H1 (cell line): Measurements from ENCODE around the gene CLEC16A. TPM values are rescaled to one million over a fixed set of nuclear protein-coding genes. Genes with fewer than 3 reads are reported as not detected.
"Not testable (repeated sequence)": the region's sequence is repeated elsewhere in the genome, so short reads cannot be mapped to it uniquely, and the experiment has no call there.

Experiments
- CTCF ChIA-PET: fragments of 300-600 bp; sonication (Branson Sonifier 250); formaldehyde crosslinking; loops from one replicate; lab custom pipeline; 2021; ENCODE audit not compliant: partially characterized antibody; lab: Charles Lee
- POLR2A ChIA-PET: fragments of 300-600 bp; sonication (Branson Sonifier 250); formaldehyde crosslinking; loops from one replicate; lab custom pipeline; 2021; ENCODE audit warnings: inconsistent platforms; ENCODE audit not compliant: partially characterized antibody; lab: Charles Lee
- DNase-seq, 2 experiments: peaks; one replicate each; pipeline versions ENCODE4 v3.0.0 to v3.0.0-alpha.2; 2010 to 2022; ENCODE audit warnings: low spot score in 2 of 2, low read depth in 1 of 2, mixed read lengths in 1 of 2
- FAIRE-seq: peaks from 2 replicates; lab custom pipeline; 2011; peaks lifted over from hg19 to GRCh38; lab: Jason Lieb, UNC
- H2AFZ ChIP-seq: 2 replicates; pipeline ENCODE4 v1.8.1; 2012; ENCODE audit warnings: low read length, inconsistent platforms
- H2AK5ac ChIP-seq: 2 replicates; pipeline ENCODE4 v1.6.1; 2013; ENCODE audit warnings: low read depth, low read length
- H2BK120ac ChIP-seq: replicated peaks from 2 replicates; pipeline ENCODE3; 2013; ENCODE audit warnings: low read depth, low read length, inconsistent platforms
- H2BK12ac ChIP-seq: 2 replicates; pipeline ENCODE4 v1.6.1; 2013; ENCODE audit warnings: low read depth, low read length
- H2BK15ac ChIP-seq: 2 replicates; pipeline ENCODE4 v1.6.1; 2013; ENCODE audit warnings: low read length
- H2BK20ac ChIP-seq: 2 replicates; pipeline ENCODE4 v1.6.1; 2013; ENCODE audit warnings: low read length
- H2BK5ac ChIP-seq: 2 replicates; pipeline ENCODE4 v1.6.1; 2013; ENCODE audit warnings: low read depth, low read length
- H3K14ac ChIP-seq: 2 replicates; pipeline ENCODE4 v1.6.1; 2013; ENCODE audit warnings: inconsistent platforms; ENCODE audit not compliant: insufficient read length
- H3K18ac ChIP-seq: 2 replicates; pipeline ENCODE4 v1.6.1; 2013; ENCODE audit warnings: low read length; ENCODE audit errors: extremely low read depth
- H3K23ac ChIP-seq: 2 replicates; pipeline ENCODE4 v1.6.1; 2013; ENCODE audit warnings: inconsistent platforms; ENCODE audit not compliant: insufficient read length
- H3K23me2 ChIP-seq: 2 replicates; pipeline ENCODE4 v1.6.1; 2013; ENCODE audit warnings: low read depth, low read length
- H3K27ac ChIP-seq: 2 replicates; pipeline ENCODE4 v1.6.1; 2011; ENCODE audit warnings: low read depth, low read length, inconsistent platforms
- H3K27me3 ChIP-seq, 4 experiments: replicated peaks in 1 of 4; 1 replicate in 1 of 4; 2 replicates in 3 of 4; pipeline versions ENCODE4 v1.6.1 to v1.8.1; 2011 to 2013; ENCODE audit warnings: low read length in 3 of 4, mild to moderate bottlenecking in 3 of 4, inconsistent platforms in 2 of 4, mixed read lengths in 2 of 4, moderate library complexity in 1 of 4; ENCODE audit not compliant: control insufficient read depth in 3 of 4, insufficient read depth in 3 of 4; ENCODE audit errors: extremely low read depth in 1 of 4
- H3K36me3 ChIP-seq, 4 experiments: 2 replicates each; pipeline versions ENCODE4 v1.6.1 to v1.8.1; 2011 to 2013; ENCODE audit warnings: mild to moderate bottlenecking in 4 of 4, low read length in 3 of 4, moderate library complexity in 2 of 4, control low read depth in 1 of 4, inconsistent platforms in 1 of 4; ENCODE audit not compliant: insufficient read depth in 4 of 4, control insufficient read depth in 2 of 4
- H3K4ac ChIP-seq: replicated peaks from 2 replicates; pipeline ENCODE3; 2013; ENCODE audit warnings: low read length, low read depth, mixed read lengths, inconsistent platforms; ENCODE audit not compliant: insufficient read length
- H3K4me1 ChIP-seq, 4 experiments: replicated peaks in 1 of 4; 1 replicate in 1 of 4; 2 replicates in 3 of 4; pipeline versions ENCODE4 v1.6.1 to v1.8.1; 2011 to 2013; ENCODE audit warnings: low read length in 3 of 4, inconsistent platforms in 2 of 4, mixed read lengths in 1 of 4; ENCODE audit not compliant: insufficient read depth in 4 of 4, control insufficient read depth in 3 of 4
- H3K4me2 ChIP-seq, 2 experiments: 2 replicates each; pipeline versions ENCODE4 v1.6.1 to v1.8.1; 2011 to 2013; ENCODE audit warnings: low read depth in 2 of 2, low read length in 2 of 2, control low read depth in 1 of 2, inconsistent platforms in 1 of 2, mild to moderate bottlenecking in 1 of 2; ENCODE audit not compliant: insufficient read depth in 1 of 2
- H3K4me3 ChIP-seq, 4 experiments: fragments of 200-600, 300-600 bp in 1 of 4; sonication (generic), shearing (Covaris generic), sonication (Bioruptor Twin) in 1 of 4; 2 replicates each; pipeline versions ENCODE4 v1.5.1 to v1.8.1; 2011 to 2016; ENCODE audit warnings: low read length in 4 of 4, low read depth in 3 of 4, control low read depth in 2 of 4, inconsistent platforms in 2 of 4, mild to moderate bottlenecking in 2 of 4, mixed read lengths in 1 of 4, moderate library complexity in 1 of 4; ENCODE audit not compliant: insufficient read depth in 2 of 4; ENCODE audit errors: extremely low read depth in 1 of 4
- H3K56ac ChIP-seq: replicated peaks from 2 replicates; pipeline ENCODE3; 2013; ENCODE audit warnings: low read depth, mild to moderate bottlenecking, mixed read lengths, low read length, inconsistent platforms; ENCODE audit not compliant: insufficient read length
- H3K79me1 ChIP-seq: 2 replicates; pipeline ENCODE4 v1.6.1; 2013; ENCODE audit warnings: low read depth, low read length, control low read depth
- H3K79me2 ChIP-seq, 2 experiments: 2 replicates each; pipeline versions ENCODE4 v1.6.1 to v1.8.1; 2012 to 2013; ENCODE audit warnings: low read length in 2 of 2, mild to moderate bottlenecking in 2 of 2, inconsistent platforms in 1 of 2; ENCODE audit not compliant: insufficient read depth in 2 of 2, control insufficient read depth in 1 of 2
- H3K9ac ChIP-seq, 4 experiments: replicated peaks in 1 of 4; 1 replicate in 1 of 4; 2 replicates in 3 of 4; pipeline versions ENCODE4 v1.6.1 to v1.8.1; 2011 to 2013; ENCODE audit warnings: low read depth in 3 of 4, low read length in 3 of 4, control low read depth in 2 of 4, mild to moderate bottlenecking in 2 of 4, moderate library complexity in 2 of 4, inconsistent platforms in 1 of 4; ENCODE audit errors: extremely low read depth in 1 of 4
- H3K9me3 ChIP-seq, 2 experiments: 2 replicates each; pipeline versions ENCODE4 v1.6.1 to v1.8.1; 2012 to 2013; ENCODE audit warnings: mild to moderate bottlenecking in 2 of 2, moderate library complexity in 2 of 2, control low read depth in 1 of 2, inconsistent platforms in 1 of 2, low read depth in 1 of 2, low read length in 1 of 2, mixed read lengths in 1 of 2; ENCODE audit not compliant: insufficient read depth in 2 of 2
- H4K20me1 ChIP-seq, 2 experiments: replicated peaks in 1 of 2; 2 replicates each; pipeline versions ENCODE3 to v1.8.1; 2011 to 2013; ENCODE audit warnings: inconsistent platforms in 2 of 2, low read length in 2 of 2, mild to moderate bottlenecking in 1 of 2; ENCODE audit not compliant: insufficient read depth in 2 of 2, control insufficient read depth in 1 of 2
- H4K5ac ChIP-seq: 2 replicates; pipeline ENCODE4 v1.6.1; 2013; ENCODE audit warnings: low read length, low read depth, mixed read lengths, inconsistent platforms; ENCODE audit not compliant: insufficient read length
- H4K8ac ChIP-seq: 2 replicates; pipeline ENCODE4 v1.8.0; 2013; ENCODE audit warnings: mild to moderate bottlenecking, moderate library complexity, low read length, inconsistent platforms; ENCODE audit not compliant: insufficient read depth; ENCODE audit errors: extremely low read depth
- H4K91ac ChIP-seq: replicated peaks from 2 replicates; pipeline ENCODE3; 2013; ENCODE audit warnings: low read length, mixed read lengths, inconsistent platforms; ENCODE audit not compliant: insufficient read length
- GTF2F1 ChIP-seq: IDR thresholded peaks from 2 replicates; pipeline ENCODE4 v1.6.1; 2012; ENCODE audit warnings: low read depth, low read length, improper control_type of control experiment, borderline replicate concordance
- JUND ChIP-seq: IDR thresholded peaks from 2 replicates; pipeline ENCODE4 v1.6.1; 2011; ENCODE audit warnings: mild to moderate bottlenecking, improper control_type of control experiment, low read length
- WGBS, 2 experiments: shearing (Covaris generic) in 1 of 2; methylation state at CpG; one replicate each; pipeline versions ENCODE4 v1.1.6 to v1.1.7; 2013 to 2015; ENCODE audit warnings: low lambda C conversion rate in 2 of 2, mixed read lengths in 2 of 2, inconsistent platforms in 1 of 2, low coverage in 1 of 2, missing lambda C conversion rate in 1 of 2; ENCODE audit not compliant: insufficient replicate concordance in 2 of 2, insufficient coverage in 1 of 2, insufficient read length in 1 of 2; ENCODE audit errors: extremely low coverage in 1 of 2, missing lambda C conversion rate in 1 of 2; 5-methylcytosine and 5-hydroxymethylcytosine counted together
- polyA plus RNA-seq, 7 experiments: library from polyadenylated mRNA; depleted of rRNA in 3 of 7; stranded (reverse) in 5 of 7; unstranded in 2 of 7; fragments of >200 nt in 5 of 7; fragments of 200-250 nt in 2 of 7; gene quantifications; 1 replicate in 5 of 7; 2 replicates in 1 of 7; 4 replicates in 1 of 7; pipeline versions ENCODE4 v1.2.1 to v1.2.3, GENCODE V29; 2011 to 2013; ENCODE audit warnings: missing spikeins in 2 of 7, mixed read lengths in 2 of 7
- total RNA-seq: library from RNA; stranded (reverse); fragmentation: NEBNext Ultra II Directional; extraction: Animal tissue kit (Norgen Biotek cat#: 25700); gene quantifications from 2 replicates; pipeline ENCODE4 v1.2.1, GENCODE V29; 2021

Gene CLEC16A
- total and polyA plus RNA-seq, 2 of the 8 experiments (the other 6 are each of a cell fraction or from before 2014, with no cell fraction given): 7.6 to 19.3 TPM

- no peak for TF ChIP-seq JUND
- TF ChIP-seq GTF2F1: no peak
- TF ChIP-seq, all 59 proteins: peak for 0
Observed at GRCh38 chr16:11102523-11102898, 158.1 kb downstream of the CLEC16A start (continued).

DNA sequence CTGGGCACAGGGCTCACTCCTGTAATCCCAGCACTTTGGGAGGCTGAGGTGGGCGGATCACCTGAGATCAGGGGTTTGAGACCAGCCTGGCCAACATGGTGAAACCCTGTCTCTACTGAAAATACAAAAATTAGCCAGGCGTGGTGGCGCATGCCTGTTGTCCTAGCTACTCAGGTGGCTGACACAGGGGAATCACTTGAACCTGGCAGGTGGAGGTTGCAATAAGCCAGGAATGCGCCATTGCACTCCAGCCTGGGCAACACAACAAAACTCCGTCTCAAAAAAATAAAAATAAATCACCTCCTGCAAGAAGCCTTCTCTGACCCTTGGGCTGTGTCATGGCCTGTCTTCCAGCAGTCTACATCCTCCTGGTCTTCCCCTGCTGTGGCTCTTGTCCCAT lies 158.9 kb downstream of the CLEC16A start:
- H2BK12ac ChIP-seq, H2BK5ac ChIP-seq, H3K27ac ChIP-seq, H3K27me3 ChIP-seq, H3K9ac ChIP-seq, H2BK20ac ChIP-seq, H2AFZ ChIP-seq, H4K8ac ChIP-seq, H3K9me3 ChIP-seq, H4K5ac ChIP-seq, H3K79me1 ChIP-seq, H2BK15ac ChIP-seq, FAIRE-seq, H4K91ac ChIP-seq, H3K4me1 ChIP-seq, H2BK120ac ChIP-seq, H3K36me3 ChIP-seq, H3K23ac ChIP-seq, H3K56ac ChIP-seq, H2AK5ac ChIP-seq, H3K4me3 ChIP-seq, H3K4me2 ChIP-seq, H3K23me2 ChIP-seq, H3K79me2 ChIP-seq, POLR2A ChIA-PET, H3K4ac ChIP-seq, H3K18ac ChIP-seq, H3K14ac ChIP-seq, DNase-seq, H4K20me1 ChIP-seq: not testable (repeated sequence)
- WGBS, 2 experiments: 84% methylated on average over 5 of the region's 5 CpGs; no CpG with 5 or more reads in 1 of the 2 experiments
- CTCF ChIA-PET: interaction anchor here (0.6 to 2.2 kb wide), 5 partner anchors 10 to 302 kb away, joined by 3 to 9 read pairs (median 4); no protein-coding TSS in a partner anchor
